G401 (cell line): ENCODE measurements around the gene DHRS7B. TPM values are rescaled to one million over a fixed set of nuclear protein-coding genes. Genes with fewer than 3 reads are reported as not detected.
"Not testable (repeated sequence)": the region's sequence is repeated elsewhere in the genome, so short reads cannot be mapped to it uniquely, and the experiment has no call there.

Experiments used
- DNase-seq: peaks from one replicate; pipeline ENCODE4 v3.0.0-alpha.2; 2015; ENCODE audit warnings: low spot score
- in situ Hi-C: cut with HindIII; loops from 2 replicates; pipeline ENCODE4 v1.10.0; 2016; ENCODE audit warnings: low sequenced_read_pairs, mixed read lengths
- total RNA-seq: library from RNA; depleted of rRNA; stranded (reverse); fragments of >200 nt; shearing (Covaris generic); gene quantifications from 2 replicates; pipeline ENCODE4 v1.2.3, GENCODE V29; 2014

DHRS7B gene
- total RNA-seq, 1 experiment from 2014 or later = 45.4 TPM

- DNase-seq, in situ Hi-C loops: not testable (repeated sequence)
Observed at GRCh38 chr17:21144299-21144698, 17.5 kb downstream of the DHRS7B start.

GRCh38 chr17:21146362-21147015 lies 19.7 kb downstream of the DHRS7B start:
- no peak for DNase-seq
- in situ Hi-C loops = no loop called here

GRCh38 chr17:21149621-21150020 lies 22.9 kb downstream of the DHRS7B start:
- DNase-seq = no peak
- in situ Hi-C loops = no loop called here

DNA sequence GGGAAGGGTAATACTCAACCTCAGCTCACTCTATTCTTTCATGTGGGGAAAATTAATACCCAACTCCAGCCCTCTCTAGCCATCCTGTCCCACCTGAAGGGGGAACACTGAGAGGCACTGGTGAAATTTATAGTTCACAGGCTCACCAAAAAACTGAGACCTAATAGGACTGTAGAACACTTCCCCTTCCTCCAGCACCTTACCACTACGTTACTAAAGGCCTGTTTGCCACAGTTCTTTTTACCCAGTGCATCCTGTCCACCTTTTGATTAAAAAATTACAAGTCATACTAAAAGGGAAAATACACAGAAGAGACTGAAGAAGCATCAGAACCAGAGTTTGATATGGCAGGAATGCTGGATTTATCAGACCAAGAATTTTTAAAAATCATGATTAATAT lies 26.0 kb downstream of the DHRS7B start:
- DNase-seq = no peak
- in situ Hi-C loops = no loop called here

- in situ Hi-C loops = no loop called here
- DNase-seq = no peak
Observed at GRCh38 chr17:21157586-21158370, 31.0 kb downstream of the DHRS7B start.

DNA sequence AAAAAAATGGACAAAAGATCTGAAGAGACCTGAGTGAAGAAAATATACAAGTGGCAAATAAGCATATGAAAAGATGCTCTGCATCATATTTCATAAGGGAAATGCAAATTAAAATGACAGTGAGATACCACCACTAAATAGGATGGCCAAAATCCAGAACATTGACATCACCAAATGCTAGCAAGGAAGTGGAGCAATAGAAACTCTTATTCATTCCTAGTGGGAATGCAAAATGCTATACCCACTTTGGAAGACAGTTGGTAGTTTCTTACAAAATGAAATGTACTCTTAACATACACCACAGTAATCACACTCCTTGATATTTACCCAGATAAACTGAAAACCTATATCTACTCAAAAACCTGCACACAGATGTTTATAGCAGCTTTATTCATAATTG lies 33.6 kb downstream of the DHRS7B start:
- in situ Hi-C loops = no loop called here
- DNase-seq = no peak

GRCh38 chr17:21161498-21162393 lies 35.0 kb downstream of the DHRS7B start:
- DNase-seq = no peak
- in situ Hi-C loops = no loop called here

DNA sequence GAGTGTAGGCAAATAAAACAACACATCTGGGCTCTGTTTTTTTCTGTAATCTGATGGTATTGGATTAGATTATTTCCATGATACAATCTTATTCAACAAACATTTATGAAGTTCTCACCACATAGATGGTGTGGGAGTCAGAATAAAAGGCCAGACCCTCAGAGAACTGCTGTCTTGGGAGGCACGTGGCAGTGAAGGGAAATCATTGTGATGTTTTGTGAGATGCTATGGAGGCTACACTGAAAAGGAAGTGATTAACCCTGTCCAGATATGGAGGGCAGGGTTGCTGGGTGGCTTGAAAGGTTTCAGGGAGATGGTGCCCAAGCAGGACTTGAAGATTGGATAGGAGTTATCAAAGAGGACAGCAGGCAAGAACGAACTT lies 35.6 kb downstream of the DHRS7B start:
- in situ Hi-C loops = no loop called here
- DNase-seq = no peak

DNA sequence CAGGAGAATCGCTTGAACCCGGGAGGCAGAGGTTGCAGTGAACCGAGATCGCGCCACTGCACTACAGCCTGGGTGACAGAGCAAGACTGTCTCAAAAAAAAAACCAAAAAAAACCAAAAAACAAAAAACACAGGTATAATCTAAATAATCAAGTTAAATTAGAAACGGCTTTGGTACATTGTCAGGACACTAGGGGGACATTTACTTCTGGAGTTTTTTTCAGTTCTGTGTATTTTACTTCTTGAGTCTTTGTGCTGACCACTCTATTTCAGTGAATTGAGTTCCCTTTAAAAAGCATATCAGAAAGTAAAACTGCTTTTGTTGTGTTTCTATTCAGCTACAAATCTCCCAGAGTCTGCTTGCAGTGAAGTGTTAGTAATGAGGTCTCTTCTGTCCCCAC lies 36.3 kb downstream of the DHRS7B start:
- DNase-seq = no peak
- in situ Hi-C loops = no loop called here

GRCh38 chr17:21164216-21164615 lies 37.5 kb downstream of the DHRS7B start:
- no peak for DNase-seq
- in situ Hi-C loops = no loop called here

DNA sequence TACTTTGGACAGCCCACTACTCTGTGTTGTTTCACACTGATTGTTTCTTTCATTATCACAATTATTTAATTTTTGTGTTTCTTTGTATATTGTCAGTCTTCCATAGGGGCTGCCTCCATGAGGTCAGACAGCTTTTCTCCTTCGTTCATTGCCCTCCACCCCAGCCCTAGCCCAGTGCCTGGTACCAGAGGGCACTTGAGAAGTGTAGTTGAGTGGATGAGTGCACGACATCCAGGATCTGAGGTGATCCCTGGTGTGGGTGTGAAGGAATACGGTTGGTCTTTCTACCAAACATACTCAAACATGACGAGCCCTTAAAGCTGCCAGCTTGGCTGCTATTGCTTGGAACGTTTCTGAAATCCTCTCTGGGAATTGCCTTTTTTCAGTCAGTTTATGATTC lies 37.9 kb downstream of the DHRS7B start:
- no peak for DNase-seq
- in situ Hi-C loops = no loop called here

- no peak for DNase-seq
- in situ Hi-C loops = no loop called here
Observed at GRCh38 chr17:21165922-21166594, 39.3 kb downstream of the DHRS7B start.

GRCh38 chr17:21166595-21167210 lies 39.9 kb downstream of the DHRS7B start:
- in situ Hi-C loops = no loop called here
- DNase-seq = no peak

- in situ Hi-C loops = no loop called here
- DNase-seq = no peak
Observed at GRCh38 chr17:21167303-21167702, 40.5 kb downstream of the DHRS7B start.

DNA sequence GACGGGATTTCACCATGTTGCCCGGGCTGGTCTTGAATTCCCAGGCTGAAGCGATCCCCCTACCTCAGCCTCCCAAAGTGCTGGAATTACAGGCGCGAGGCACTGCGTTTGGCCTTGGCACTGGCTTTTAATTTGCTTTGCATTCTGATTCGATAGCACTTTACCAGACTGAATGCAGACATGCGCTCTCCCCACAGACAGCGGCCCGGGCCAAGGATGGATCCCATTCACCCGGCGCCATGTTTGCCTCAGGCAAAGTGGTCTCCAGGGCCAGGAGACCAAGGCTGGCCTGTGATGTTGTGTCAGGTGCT lies 41.7 kb downstream of the DHRS7B start:
- no peak for DNase-seq
- in situ Hi-C loops = no loop called here

GRCh38 chr17:21169496-21169895 lies 42.7 kb downstream of the DHRS7B start:
- in situ Hi-C loops = no loop called here

GRCh38 chr17:21170809-21171208 lies 44.0 kb downstream of the DHRS7B start:
- in situ Hi-C loops = no loop called here
- no peak for DNase-seq

More at GRCh38 chr17:21169496-21169895, 42.7 kb downstream of the DHRS7B start:
- DNase-seq = no peak

DNA sequence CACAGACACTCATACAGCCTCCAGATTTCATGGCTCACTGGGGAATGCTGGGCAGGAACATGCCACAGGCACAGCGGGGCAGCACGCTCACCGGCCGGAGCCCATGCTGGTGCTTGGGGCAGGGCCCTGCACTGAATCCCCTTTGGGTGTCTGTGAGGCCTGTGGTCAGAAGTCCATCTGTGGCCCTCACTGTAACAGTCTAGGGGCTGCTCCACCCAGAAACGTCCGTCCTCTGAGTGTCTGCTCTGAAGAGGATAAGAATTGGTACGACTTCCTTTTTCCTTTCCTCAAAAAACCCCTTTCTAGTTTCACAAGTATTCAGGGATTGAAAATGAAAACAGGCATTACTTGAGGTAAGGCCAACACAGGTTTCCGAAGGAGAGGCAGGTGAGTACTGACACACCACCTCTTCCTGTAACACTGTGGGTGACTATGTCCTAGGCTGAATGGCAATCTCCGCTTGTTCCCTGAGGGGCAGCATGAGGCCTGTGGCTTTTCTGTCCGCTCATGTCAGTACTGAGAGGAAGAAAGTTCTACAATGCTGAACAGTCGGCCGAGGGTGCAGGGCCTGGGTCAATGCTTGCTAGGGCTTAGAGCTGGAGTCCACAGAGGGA lies 44.7 kb downstream of the DHRS7B start:
- no peak for DNase-seq
- in situ Hi-C loops = no loop called here
